VCaP (cell line): ENCODE data around the gene PRR15L.
"Not testable (repeated sequence)": the region's sequence is repeated elsewhere in the genome, so short reads cannot be mapped to it uniquely, and the experiment has no call there.

Experiments used
- H3K27ac ChIP-seq: fragments of 450-650 bp; 2 replicates; pipeline ENCODE4 v1.5.1; 2017
- CTCF ChIP-seq: fragments of 450-650 bp; conservative IDR thresholded peaks from 2 replicates; pipeline ENCODE4 v1.5.1; 2017; ENCODE audit warnings: mild to moderate bottlenecking, moderate library complexity

The PRR15L gene, protein sequence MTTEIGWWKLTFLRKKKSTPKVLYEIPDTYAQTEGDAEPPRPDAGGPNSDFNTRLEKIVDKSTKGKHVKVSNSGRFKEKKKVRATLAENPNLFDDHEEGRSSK

GRCh38 chr17:47957591-47958490 is at the start of gene PRR15L:
PRR15L (minus strand) TSS chr17:47957883; CDS start chr17:47953234, 4,649 bp downstream.
- no peak for TF ChIP-seq CTCF
- H3K27ac ChIP-seq: peak within 1 kb of the TSS; percentile 91

GRCh38 chr17:48006936-48007709 is 49.4 kb upstream of the PRR15L start:
- no peak for TF ChIP-seq CTCF
- no peak overlapping the region for H3K27ac ChIP-seq

DNA sequence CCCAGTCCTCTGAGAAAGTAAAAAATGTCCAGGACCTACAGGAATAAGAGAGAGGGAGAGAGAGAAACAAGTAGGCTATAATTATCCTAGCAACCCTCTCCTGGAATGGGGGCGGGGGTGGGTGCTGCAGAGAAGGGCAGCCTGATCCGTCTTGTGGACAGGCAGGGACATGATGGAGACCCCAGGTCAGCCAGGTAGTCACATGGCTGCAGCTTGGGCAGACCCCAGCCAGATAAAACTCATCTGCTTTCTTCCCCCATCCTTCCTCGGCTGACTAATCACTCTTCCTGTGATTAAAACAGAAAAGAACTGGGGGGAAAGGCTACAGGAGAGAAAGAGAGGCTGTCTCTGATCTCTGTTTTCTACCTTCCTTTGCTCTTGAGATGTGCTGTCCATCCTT is 47.3 kb upstream of the PRR15L start:
- no peak overlapping the region for H3K27ac ChIP-seq
- no peak for TF ChIP-seq CTCF

DNA sequence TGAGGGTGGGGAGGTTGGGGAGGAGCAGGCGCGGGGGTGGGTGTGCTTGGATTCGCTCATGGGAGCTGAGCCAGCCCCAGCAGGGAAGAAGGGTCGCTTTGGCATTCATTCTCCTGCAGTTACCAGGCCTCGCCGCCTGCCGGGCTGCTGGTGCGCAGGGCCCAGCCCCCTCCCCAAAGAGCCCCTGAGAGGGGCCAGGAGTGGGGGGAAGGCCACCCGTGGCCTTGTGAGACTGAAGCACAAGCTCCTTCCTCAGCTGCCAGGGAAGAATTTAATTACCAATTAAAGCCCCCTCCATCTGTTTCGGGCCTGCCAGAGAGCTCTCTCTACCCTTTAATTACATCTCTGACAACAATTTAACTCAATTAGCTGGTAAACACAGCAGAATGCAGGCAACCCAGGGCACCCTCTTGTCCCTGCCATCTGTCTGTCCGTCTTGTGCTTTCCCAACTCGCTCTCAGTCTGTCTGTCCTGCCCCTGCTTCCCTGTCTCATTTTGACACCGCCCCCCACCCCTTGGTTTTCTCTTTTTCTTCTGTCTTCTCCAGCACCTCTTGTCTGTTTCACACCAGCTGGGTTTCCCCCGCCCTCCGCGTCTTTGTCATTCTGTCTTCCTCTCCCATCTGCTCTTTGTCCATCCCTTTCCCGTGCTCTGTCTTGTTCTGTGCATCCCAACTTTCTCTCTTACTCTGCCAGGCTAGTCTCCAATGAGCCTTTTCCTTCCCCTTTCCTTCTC is 45.9 kb upstream of the PRR15L start:
- TF ChIP-seq CTCF: no peak

GRCh38 chr17:48002916-48003416 is 45.3 kb upstream of the PRR15L start:
- no peak overlapping the region for H3K27ac ChIP-seq
- TF ChIP-seq CTCF: no peak

More for the DNA sequence above, 45.9 kb upstream of the PRR15L start:
- H3K27ac ChIP-seq: no peak overlapping the region

DNA sequence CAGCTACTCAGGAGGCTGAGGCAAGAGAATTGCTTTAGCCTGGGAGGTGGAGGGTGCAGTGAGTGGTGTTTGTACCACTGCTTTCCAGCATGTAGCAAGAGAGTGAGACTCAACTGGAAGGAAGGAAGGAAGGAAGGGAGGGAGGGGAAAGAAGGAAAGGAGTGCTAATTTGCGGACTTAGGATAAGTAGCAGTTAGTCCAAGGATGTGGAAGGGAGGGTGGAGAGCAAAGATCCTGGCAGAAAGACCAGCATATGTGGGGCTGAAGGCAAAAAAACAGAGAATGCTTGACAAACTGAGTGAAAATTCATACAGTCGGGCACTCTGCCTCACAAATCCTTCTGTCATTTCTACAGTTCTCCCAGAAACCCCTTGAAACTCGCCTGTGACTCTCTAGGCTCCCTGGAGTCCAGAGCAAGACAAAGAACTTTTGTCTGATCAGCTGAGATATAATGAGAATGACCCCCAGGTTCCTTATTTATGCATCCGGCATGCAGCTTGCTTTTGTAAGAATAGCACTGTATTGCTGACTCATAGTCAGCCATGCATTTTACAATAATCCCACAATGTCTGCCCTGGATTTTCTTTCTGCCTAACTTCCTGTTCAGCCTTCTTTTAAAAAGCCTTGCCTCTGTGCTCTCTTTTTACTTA is 44.7 kb upstream of the PRR15L start:
- no peak overlapping the region for H3K27ac ChIP-seq
- no peak for TF ChIP-seq CTCF

- not testable (repeated sequence) for H3K27ac ChIP-seq
These were observed 44.0 kb upstream of the PRR15L start for GRCh38 chr17:48001657-48002056.
